Osteocyte (in vitro differentiated cells): ENCODE results near the gene MPV17L2. TPM values are rescaled to one million over a fixed set of nuclear protein-coding genes. Genes with fewer than 3 reads are reported as not detected.

Source experiments
- DNase-seq: peaks from one replicate; pipeline ENCODE4 v3.0.0; 2021; ENCODE audit warnings: mixed read lengths; ENCODE audit not compliant: unreplicated experiment; ENCODE audit errors: extremely low spot score
- H3K27ac Mint-ChIP-seq: one replicate; pipeline ENCODE4 v1.8.0; 2021; ENCODE audit warnings: mild to moderate bottlenecking, mixed read lengths; ENCODE audit not compliant: unreplicated experiment
- H3K27me3 Mint-ChIP-seq: one replicate; pipeline ENCODE4 v1.8.0; 2021; ENCODE audit warnings: mixed read lengths; ENCODE audit not compliant: unreplicated experiment
- H3K36me3 Mint-ChIP-seq: one replicate; pipeline ENCODE4 v1.8.0; 2021; ENCODE audit warnings: mixed read lengths; ENCODE audit not compliant: unreplicated experiment
- H3K4me1 Mint-ChIP-seq: one replicate; pipeline ENCODE4 v1.8.0; 2021; ENCODE audit warnings: mixed read lengths; ENCODE audit not compliant: unreplicated experiment
- H3K4me3 Mint-ChIP-seq: one replicate; pipeline ENCODE4 v1.8.0; 2021; ENCODE audit warnings: mild to moderate bottlenecking, moderate library complexity, mixed read lengths; ENCODE audit not compliant: unreplicated experiment
- H3K9me3 Mint-ChIP-seq: one replicate; pipeline ENCODE4 v1.8.0; 2021; ENCODE audit warnings: mixed read lengths; ENCODE audit not compliant: unreplicated experiment
- total RNA-seq: library from RNA; stranded (reverse); gene quantifications from 2 replicates; pipeline ENCODE4 v1.2.1, GENCODE V29; 2021
- TF ChIP-seq, protein P1 (sequence below): fragments of 200-600 bp; sonication (generic); IDR thresholded peaks from 2 replicates; pipeline ENCODE4 v1.5.0; 2021; ENCODE audit warnings: antibody characterized with exemption, mild to moderate bottlenecking, moderate library complexity

The MPV17L2 gene
- total RNA-seq, 1 donor from 2014 or later: 11.6 TPM

DNA sequence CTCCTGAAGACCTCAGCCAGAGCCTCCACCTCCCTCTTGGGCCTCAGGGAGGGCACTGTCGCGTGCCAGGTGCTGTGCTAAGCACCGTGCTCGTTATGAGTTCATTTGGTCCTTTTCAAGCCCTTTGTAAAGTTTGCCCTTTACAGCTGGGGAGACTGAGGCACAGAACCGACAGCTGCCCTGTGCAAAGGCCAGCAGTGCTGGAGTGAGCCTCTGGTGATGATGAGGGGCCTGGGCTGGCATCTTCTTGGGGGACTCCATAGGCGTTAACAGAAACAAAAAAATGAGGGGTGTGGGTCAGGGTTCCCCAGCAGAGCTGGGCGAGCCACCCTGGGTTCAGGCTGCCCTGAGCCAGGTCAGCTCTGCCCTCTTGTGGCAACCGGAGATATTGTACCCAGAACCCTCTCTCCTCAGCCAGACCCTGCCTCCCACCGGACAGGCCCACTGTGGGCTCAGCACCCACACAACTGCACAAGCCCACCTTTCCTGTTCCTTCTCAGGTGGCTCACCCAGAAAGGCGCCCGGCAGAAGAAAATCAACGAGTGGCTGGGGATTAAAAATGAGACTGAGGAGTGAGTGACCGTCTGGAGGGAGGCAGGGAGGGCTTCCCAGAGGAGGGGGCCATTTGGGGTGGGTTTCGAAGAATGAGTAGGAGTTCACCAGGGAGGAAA is 24.9 kb upstream of the MPV17L2 start:
- TF ChIP-seq, protein P1, sequence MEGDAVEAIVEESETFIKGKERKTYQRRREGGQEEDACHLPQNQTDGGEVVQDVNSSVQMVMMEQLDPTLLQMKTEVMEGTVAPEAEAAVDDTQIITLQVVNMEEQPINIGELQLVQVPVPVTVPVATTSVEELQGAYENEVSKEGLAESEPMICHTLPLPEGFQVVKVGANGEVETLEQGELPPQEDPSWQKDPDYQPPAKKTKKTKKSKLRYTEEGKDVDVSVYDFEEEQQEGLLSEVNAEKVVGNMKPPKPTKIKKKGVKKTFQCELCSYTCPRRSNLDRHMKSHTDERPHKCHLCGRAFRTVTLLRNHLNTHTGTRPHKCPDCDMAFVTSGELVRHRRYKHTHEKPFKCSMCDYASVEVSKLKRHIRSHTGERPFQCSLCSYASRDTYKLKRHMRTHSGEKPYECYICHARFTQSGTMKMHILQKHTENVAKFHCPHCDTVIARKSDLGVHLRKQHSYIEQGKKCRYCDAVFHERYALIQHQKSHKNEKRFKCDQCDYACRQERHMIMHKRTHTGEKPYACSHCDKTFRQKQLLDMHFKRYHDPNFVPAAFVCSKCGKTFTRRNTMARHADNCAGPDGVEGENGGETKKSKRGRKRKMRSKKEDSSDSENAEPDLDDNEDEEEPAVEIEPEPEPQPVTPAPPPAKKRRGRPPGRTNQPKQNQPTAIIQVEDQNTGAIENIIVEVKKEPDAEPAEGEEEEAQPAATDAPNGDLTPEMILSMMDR: peak; percentile 80
- H3K36me3 Mint-ChIP-seq: peaks cover 29% of the 10 kb centered on the region
- no peaks in the 10 kb centered on the region for H3K27me3 Mint-ChIP-seq
- H3K9me3 Mint-ChIP-seq: no peaks in the 10 kb centered on the region
- H3K27ac Mint-ChIP-seq: no peak overlapping the region
- peaks cover 5% of the 10 kb centered on the region for H3K4me1 Mint-ChIP-seq
- no peak overlapping the region for H3K4me3 Mint-ChIP-seq
- DNase-seq: no peak

DNA sequence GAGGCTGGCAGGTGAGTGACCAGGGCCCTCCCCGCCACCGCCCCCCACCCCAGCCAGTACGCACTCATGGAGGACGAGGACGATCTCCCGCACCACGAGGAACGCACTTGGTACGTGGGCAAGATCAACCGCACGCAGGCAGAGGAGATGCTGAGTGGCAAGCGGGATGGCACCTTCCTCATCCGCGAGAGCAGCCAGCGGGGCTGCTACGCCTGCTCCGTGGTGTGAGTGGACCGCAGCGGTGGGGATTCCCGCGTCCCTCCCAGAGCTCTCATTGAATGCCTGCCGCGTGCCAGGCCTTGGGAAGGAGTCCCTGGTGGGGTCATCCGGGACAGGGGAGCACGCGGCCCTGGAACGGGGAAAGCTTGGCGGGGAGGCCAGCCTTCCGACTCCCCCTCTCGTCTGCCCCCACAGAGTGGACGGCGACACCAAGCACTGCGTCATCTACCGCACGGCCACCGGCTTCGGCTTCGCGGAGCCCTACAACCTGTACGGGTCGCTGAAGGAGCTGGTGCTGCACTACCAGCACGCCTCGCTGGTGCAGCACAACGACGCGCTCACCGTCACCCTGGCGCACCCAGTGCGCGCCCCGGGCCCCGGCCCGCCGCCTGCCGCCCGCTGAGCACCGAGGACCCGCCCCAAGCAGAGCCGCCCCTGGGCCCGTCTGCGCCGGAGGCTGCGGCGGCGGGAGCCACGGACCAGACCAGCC is 24.2 kb upstream of the MPV17L2 start:
- TF ChIP-seq, protein P1: no peak
- peaks cover 24% of the 10 kb centered on the region for H3K36me3 Mint-ChIP-seq
- no peaks in the 10 kb centered on the region for H3K27me3 Mint-ChIP-seq
- peaks cover 10% of the 10 kb centered on the region for H3K4me1 Mint-ChIP-seq
- H3K9me3 Mint-ChIP-seq: no peaks in the 10 kb centered on the region
- no peak overlapping the region for H3K27ac Mint-ChIP-seq
- no peak overlapping the region for H3K4me3 Mint-ChIP-seq
- no peak for DNase-seq

DNA sequence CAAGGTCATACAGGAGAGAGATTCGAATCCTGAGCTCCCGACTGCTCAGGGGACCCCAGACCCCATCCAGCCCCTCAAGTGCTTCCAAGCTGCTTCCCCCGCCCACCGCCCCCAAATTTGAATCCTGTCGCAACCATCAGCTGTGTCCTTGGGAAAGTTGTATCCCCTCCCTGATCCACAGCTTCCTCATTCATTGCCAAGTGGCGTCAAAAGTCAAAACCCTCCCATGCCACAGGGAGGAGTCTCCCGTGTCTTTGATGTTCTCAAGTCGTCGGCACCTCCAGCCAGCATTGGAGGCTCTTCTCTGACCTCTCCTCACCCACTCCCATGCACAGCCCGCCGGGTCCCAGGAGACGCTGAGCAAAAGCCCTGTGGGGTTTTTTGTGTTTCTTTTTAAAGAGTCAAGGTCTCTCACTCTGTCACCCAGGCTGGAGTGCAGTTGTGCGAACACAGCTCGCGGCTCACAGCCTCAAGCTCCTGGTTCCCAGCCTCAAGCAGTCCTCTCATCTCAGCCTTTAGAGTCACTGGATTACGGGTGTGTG is 22.2 kb upstream of the MPV17L2 start:
- TF ChIP-seq, protein P1: no peak
- Mint-ChIP-seq H3K9me3 (no peaks in the 10 kb centered on the region), H3K27ac (no peak overlapping the region), H3K4me1 (peaks cover 16% of the 10 kb centered on the region), H3K4me3 (no peak overlapping the region), H3K36me3 (peaks cover 20% of the 10 kb centered on the region), H3K27me3 (peaks cover 2% of the 10 kb centered on the region)
- no peak for DNase-seq

DNA sequence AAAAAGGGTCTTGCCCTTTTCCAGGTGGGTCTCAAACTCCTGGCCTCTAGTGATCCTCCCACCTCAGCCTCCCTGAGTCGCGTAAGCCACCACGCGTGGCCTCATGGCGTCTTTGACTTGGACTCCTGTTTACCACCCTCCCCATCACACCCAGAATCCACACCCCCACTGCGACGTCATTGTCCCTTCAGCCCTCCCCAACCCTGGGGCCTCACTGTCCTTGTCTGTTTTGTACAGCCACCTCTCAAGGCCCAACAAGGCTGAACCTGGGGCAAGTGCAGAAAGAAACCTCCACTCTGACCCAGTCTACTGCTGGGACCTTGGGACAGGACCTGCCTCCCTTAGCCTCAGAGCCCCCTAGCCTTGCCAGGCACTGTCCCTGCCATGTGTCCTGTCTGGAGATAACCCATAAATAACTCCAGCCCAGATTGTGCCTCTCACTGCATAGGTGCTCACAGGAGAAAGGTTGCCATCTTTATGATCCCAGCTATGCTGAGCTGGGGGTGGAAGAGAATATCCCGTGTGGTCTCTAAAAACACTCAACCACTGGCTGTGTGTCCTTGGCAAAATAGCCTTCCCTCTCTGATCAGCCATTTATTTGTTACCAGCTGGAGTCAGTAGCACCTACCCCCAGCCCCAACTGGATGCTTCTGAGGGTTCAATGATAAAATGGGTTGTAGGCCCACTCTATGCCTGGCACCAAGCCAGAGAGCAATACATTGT is 21.3 kb upstream of the MPV17L2 start:
- Mint-ChIP-seq H3K4me1 (peaks cover 16% of the 10 kb centered on the region), H3K27ac (no peak overlapping the region), H3K9me3 (no peaks in the 10 kb centered on the region), H3K36me3 (peaks cover 15% of the 10 kb centered on the region), H3K4me3 (no peak overlapping the region), H3K27me3 (peaks cover 5% of the 10 kb centered on the region)
- TF ChIP-seq, protein P1: no peak
- DNase-seq: no peak
